Left lung (tissue), 10 donors: ENCODE data around the gene RGS7BP. TPM values are rescaled to one million over a fixed set of nuclear protein-coding genes. Genes with fewer than 3 reads are reported as not detected.

Source experiments
- ATAC-seq: fragments of 200-7000 bp; cut with Tn5 transposase; one replicate; pipeline ENCODE4 v1.9.1; 2020; ENCODE audit warnings: moderate library complexity
- DNase-seq, 4 donors: peaks; one replicate each; pipeline ENCODE4 v3.0.0-alpha.2; 2013 to 2020
- H3K27ac ChIP-seq, 2 donors: fragments of 200-600 bp; sonication (generic) in 1 of 2; one replicate each; pipeline versions ENCODE4 v1.5.0 to v1.8.0; 2020 to 2021
- H3K27me3 ChIP-seq, 2 donors: fragments of 200-600 bp; sonication (generic) in 1 of 2; one replicate each; pipeline versions ENCODE4 v1.5.0 to v1.8.0; 2020 to 2021
- H3K36me3 ChIP-seq, 2 donors: fragments of 200-600 bp; sonication (generic) in 1 of 2; one replicate each; pipeline versions ENCODE4 v1.5.0 to v1.8.0; 2020 to 2021
- H3K4me1 ChIP-seq, 2 donors: fragments of 200-600 bp; one replicate each; pipeline ENCODE4 v1.8.0; 2021
- H3K4me3 ChIP-seq, 2 donors: fragments of 200-600 bp; sonication (generic) in 1 of 2; one replicate each; pipeline versions ENCODE4 v1.5.0 to v1.8.0; 2020 to 2021; ENCODE audit warnings: mild to moderate bottlenecking in 1 of 2
- H3K9me3 ChIP-seq, 2 donors: fragments of 200-600 bp; sonication (generic) in 1 of 2; one replicate each; pipeline versions ENCODE4 v1.5.0 to v1.8.0; 2020 to 2021
- intact Hi-C, 2 donors: fragments of 100-400 bp; cut with DNase I; formaldehyde crosslinking; loops; one replicate each; pipeline versions ENCODE4 v1.11.2 to v1.14.2; 2022
- polyA plus RNA-seq, 6 donors: library from polyadenylated mRNA; unstranded; fragments of 120-200 nt; gene quantifications; one replicate each; pipeline ENCODE4 v1.2.1, GENCODE V29; 2013; ENCODE audit not compliant: insufficient read length in 6 of 6
- total RNA-seq, 2 donors: library from RNA; stranded (reverse); fragmentation: NEBNext Ultra II Directional; extraction: Animal tissue kit (Norgen Biotek cat#: 25700); gene quantifications; one replicate each; pipeline ENCODE4 v1.2.1, GENCODE V29; 2021
- TF ChIP-seq, protein P1 (sequence below), 2 donors: fragments of 200-600 bp; sonication (generic) in 1 of 2; IDR thresholded peaks; one replicate each; pipeline versions ENCODE4 v1.5.0 to v1.8.0; 2021; ENCODE audit warnings: antibody characterized with exemption in 2 of 2
- donor health status: DM: no; HTN: yes; CAD: no.
- donor health status: DM: no; HTN: no; CAD: no.

The RGS7BP gene
- total and polyA plus RNA-seq, 8 donors = 1.6 to 28.9 (median 21.9) TPM

GRCh38 chr5:64619609-64620008 lies 113.8 kb downstream of the RGS7BP start:
- ATAC-seq = no peak
- Histone ChIP-seq H3K27ac (no peak overlapping the region), H3K9me3 (no peaks in the 10 kb centered on the region), H3K36me3 (no peaks in the 10 kb centered on the region), H3K4me3 (no peak overlapping the region), H3K27me3 (no peaks in the 10 kb centered on the region), H3K4me1 (no peaks in the 10 kb centered on the region)
- TF ChIP-seq, protein P1, sequence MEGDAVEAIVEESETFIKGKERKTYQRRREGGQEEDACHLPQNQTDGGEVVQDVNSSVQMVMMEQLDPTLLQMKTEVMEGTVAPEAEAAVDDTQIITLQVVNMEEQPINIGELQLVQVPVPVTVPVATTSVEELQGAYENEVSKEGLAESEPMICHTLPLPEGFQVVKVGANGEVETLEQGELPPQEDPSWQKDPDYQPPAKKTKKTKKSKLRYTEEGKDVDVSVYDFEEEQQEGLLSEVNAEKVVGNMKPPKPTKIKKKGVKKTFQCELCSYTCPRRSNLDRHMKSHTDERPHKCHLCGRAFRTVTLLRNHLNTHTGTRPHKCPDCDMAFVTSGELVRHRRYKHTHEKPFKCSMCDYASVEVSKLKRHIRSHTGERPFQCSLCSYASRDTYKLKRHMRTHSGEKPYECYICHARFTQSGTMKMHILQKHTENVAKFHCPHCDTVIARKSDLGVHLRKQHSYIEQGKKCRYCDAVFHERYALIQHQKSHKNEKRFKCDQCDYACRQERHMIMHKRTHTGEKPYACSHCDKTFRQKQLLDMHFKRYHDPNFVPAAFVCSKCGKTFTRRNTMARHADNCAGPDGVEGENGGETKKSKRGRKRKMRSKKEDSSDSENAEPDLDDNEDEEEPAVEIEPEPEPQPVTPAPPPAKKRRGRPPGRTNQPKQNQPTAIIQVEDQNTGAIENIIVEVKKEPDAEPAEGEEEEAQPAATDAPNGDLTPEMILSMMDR (IDR thresholded peaks at IDR 0.05) = no peak
- no peak for DNase-seq
- intact Hi-C loops = no loop called here

DNA sequence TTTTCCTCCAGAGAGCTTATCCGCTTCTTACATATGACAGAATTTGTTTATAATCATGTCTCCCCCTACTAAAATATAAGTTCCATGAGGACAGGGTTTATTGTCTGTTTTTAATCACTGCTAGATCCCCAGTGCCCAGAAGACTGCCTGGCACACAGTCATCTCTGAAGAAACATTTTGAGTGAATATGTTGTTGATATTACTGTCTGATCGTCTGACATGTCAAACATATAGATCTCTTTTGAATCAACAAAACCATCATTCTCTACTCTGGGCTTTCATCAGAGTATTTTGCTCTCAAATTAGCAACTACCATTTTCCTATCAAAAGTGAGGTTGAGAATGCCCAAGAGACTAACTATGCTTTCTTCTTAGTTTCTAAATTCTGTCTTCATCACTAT lies 117.2 kb downstream of the RGS7BP start:
- H3K27me3 ChIP-seq = no peaks in the 10 kb centered on the region
- intact Hi-C loops = no loop called here

GRCh38 chr5:64625678-64626077 lies 119.9 kb downstream of the RGS7BP start:
- Histone ChIP-seq H3K4me3 (no peak overlapping the region), H3K36me3 (no peaks in the 10 kb centered on the region), H3K27ac (no peak overlapping the region), H3K9me3 (no peaks in the 10 kb centered on the region), H3K27me3 (no peaks in the 10 kb centered on the region), H3K4me1 (no peaks in the 10 kb centered on the region)
- TF ChIP-seq, protein P1 (IDR thresholded peaks at IDR 0.05) = no peak
- intact Hi-C loops = no loop called here
- ATAC-seq (no peak), DNase-seq (no peak)

More for the DNA sequence above, 117.2 kb downstream of the RGS7BP start:
- no peaks in the 10 kb centered on the region for H3K4me1 ChIP-seq
- TF ChIP-seq, protein P1 (IDR thresholded peaks at IDR 0.05) = no peak
- H3K9me3 ChIP-seq = no peaks in the 10 kb centered on the region
- H3K4me3 ChIP-seq = no peak overlapping the region
- no peak for DNase-seq
- H3K27ac ChIP-seq = no peak overlapping the region
- no peak for ATAC-seq
- H3K36me3 ChIP-seq = no peaks in the 10 kb centered on the region

DNA sequence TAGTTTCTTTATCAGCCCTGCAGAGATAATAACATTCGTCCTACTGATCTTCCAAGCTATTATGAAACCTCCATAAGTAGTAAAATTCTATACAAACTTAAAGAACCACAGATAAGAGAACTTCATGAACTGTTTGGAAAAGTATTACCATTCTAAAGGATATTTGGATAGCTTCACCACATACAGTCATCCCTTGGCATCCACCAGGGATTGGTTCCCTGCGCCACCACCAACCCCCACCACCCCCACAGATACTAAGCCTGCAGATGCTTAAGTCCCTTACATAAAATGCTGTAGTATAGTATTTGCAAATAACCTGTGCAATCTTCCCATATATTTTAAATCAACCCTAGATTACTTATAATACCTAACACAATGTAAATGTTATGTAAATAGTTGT lies 123.1 kb downstream of the RGS7BP start:
- no peaks in the 10 kb centered on the region for H3K9me3 ChIP-seq
- no peak for ATAC-seq
- no peak overlapping the region for H3K27ac ChIP-seq
- intact Hi-C loops = no loop called here
- H3K4me1 ChIP-seq = peaks cover 0 to 4% of the 10 kb centered on the region in 2 donors
- no peaks in the 10 kb centered on the region for H3K27me3 ChIP-seq
- H3K4me3 ChIP-seq = no peak overlapping the region
- TF ChIP-seq, protein P1 (IDR thresholded peaks at IDR 0.05) = no peak
- no peaks in the 10 kb centered on the region for H3K36me3 ChIP-seq
- no peak for DNase-seq

DNA sequence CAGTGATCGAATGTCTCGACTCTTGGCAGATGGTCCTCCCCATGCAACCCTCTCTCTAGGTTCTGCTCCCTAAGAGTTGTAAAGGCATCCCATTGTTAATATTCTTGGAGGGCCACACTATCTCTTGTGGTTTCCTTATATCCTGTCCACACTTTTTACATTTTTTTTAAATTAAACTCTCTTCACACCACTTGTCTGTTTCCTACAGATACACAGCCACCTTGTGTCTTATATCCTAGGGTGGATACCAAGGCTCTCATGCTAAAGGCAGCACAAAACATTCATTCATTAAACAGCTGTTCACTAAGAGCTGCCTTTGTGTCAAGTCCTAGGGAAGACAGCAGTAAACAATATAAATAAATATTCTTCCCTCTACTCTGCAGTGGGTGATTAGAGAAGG lies 124.0 kb downstream of the RGS7BP start:
- no peaks in the 10 kb centered on the region for H3K27me3 ChIP-seq
- no peak overlapping the region for H3K27ac ChIP-seq
- no peak for DNase-seq
- intact Hi-C loops = loop anchor here in 1 of 2 donors (10.0 kb wide), 1 partner anchor 145 kb away; no protein-coding TSS in a partner anchor
- no peaks in the 10 kb centered on the region for H3K36me3 ChIP-seq
- ATAC-seq = no peak
- H3K9me3 ChIP-seq = no peaks in the 10 kb centered on the region
- H3K4me3 ChIP-seq = no peak overlapping the region
- peaks cover 0 to 4% of the 10 kb centered on the region in 2 donors for H3K4me1 ChIP-seq
- TF ChIP-seq, protein P1 (IDR thresholded peaks at IDR 0.05) = no peak
